ENCODE results near the gene SLC25A22. TPM values are rescaled to one million over a fixed set of nuclear protein-coding genes. Genes with fewer than 3 reads are reported as not detected.

SLC25A22 gene
- total and polyA plus RNA-seq, 9 of the 15 experiments (the other 6 are each of a cell fraction or from before 2014, with no cell fraction given): 0.41 to 55.4 (median 11.4) TPM

DNA sequence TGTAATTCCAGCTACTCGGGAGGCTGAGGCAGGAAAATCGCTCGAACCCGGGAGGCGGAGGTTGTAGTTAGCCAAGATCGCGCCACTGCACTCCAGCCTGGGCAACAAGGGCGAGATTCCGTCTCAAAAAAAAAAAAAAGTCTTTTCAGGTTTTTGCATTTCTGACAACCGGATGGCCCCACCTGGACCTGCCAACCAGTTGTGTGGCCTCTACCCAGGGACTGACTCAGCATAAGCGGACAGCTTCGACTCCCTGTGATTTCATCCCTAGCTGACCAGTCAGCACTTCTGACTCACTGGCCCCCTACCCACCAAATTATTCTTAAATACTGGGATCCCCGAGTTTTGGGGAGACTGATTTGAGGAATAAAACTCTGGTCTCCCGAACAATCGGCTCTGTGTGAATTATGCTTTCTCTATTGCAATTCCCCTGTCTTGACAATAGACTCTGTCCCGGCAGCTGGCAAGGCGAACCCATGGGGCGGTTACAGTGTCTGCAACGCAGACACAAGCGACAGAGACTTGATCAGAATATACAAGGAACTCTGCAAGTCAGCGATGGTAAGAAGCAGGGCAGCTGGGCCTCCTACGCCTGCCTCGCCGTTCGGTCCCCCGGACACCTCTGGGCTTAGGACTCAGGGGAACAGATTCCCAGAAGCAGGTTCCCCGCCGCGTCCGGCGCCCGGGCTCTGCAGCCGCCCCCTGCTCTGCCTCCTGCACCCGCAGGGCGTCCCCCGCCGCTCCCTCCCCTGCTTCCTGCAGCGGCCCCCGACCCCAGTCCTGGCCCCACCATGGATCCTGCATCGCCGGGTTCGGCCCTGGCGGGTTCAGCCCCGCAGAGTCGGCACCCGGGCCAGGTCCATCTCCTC, 51.6 kb downstream of the SLC25A22 start (continued):
- TF ChIP-seq, protein P1, sequence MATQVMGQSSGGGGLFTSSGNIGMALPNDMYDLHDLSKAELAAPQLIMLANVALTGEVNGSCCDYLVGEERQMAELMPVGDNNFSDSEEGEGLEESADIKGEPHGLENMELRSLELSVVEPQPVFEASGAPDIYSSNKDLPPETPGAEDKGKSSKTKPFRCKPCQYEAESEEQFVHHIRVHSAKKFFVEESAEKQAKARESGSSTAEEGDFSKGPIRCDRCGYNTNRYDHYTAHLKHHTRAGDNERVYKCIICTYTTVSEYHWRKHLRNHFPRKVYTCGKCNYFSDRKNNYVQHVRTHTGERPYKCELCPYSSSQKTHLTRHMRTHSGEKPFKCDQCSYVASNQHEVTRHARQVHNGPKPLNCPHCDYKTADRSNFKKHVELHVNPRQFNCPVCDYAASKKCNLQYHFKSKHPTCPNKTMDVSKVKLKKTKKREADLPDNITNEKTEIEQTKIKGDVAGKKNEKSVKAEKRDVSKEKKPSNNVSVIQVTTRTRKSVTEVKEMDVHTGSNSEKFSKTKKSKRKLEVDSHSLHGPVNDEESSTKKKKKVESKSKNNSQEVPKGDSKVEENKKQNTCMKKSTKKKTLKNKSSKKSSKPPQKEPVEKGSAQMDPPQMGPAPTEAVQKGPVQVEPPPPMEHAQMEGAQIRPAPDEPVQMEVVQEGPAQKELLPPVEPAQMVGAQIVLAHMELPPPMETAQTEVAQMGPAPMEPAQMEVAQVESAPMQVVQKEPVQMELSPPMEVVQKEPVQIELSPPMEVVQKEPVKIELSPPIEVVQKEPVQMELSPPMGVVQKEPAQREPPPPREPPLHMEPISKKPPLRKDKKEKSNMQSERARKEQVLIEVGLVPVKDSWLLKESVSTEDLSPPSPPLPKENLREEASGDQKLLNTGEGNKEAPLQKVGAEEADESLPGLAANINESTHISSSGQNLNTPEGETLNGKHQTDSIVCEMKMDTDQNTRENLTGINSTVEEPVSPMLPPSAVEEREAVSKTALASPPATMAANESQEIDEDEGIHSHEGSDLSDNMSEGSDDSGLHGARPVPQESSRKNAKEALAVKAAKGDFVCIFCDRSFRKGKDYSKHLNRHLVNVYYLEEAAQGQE (IDR thresholded peaks at IDR 0.05; ENCODE audit: borderline replicate concordance): no peak
- TF ChIP-seq, protein P1 (CRISPR knock-in tag; IDR thresholded peaks at IDR 0.05; ENCODE audit: low read depth): no peak

Measured in K562 (cell line).